ENCODE measurements around the gene GEMIN8. TPM values are rescaled to one million over a fixed set of nuclear protein-coding genes. Genes with fewer than 3 reads are reported as not detected.

The GEMIN8 gene
- polyA plus RNA-seq, 4 donors: 3.5 to 18.0 (median 10.5) TPM

Other genes with a start within 250 kb of the GEMIN8 start
- 1 to 10 TPM in 3 of 4 donors, under 1 TPM in 1; 0.54 to 4.9 (median 2.9) TPM for gene GPM6B, start 212.8 kb downstream of the GEMIN8 start, polyA plus RNA-seq